K562 (cell line): ENCODE data around the gene WSCD2. TPM values are rescaled to one million over a fixed set of nuclear protein-coding genes. Genes with fewer than 3 reads are reported as not detected.

Experiments
- ATAC-seq: fragments of 200-7000 bp; cut with Tn5 transposase; 3 replicates; pipeline ENCODE4 v1.9.1; 2020; ENCODE audit warnings: moderate library complexity
- BruUV-seq: library from RNA; stranded (reverse); fragments of 400-500 nt; replicated peaks from 2 replicates; lab custom pipeline; 2021; lab: Mats Ljungman, UMichigan
- CTCF ChIA-PET: fragments of 300-600 bp; formaldehyde crosslinking; extraction: SDS; loops from one replicate; lab custom pipeline; 2021; ENCODE audit warnings: low intra/inter-chr PET ratio; lab: Yijun Ruan, JAX
- POLR2A ChIA-PET: fragments of 300-600, 350-650 bp; sonication (Branson Sonifier 250); formaldehyde crosslinking; extraction: SDS; loops from one replicate; lab custom pipeline; 2021; ENCODE audit warnings: antibody characterized with exemption, inconsistent platforms; lab: Yijun Ruan, JAX
- DNase-seq, 4 experiments: peaks; one replicate each; pipeline versions ENCODE4 v3.0.0 to v3.0.0-alpha.2; 2011 to 2018; ENCODE audit warnings: low spot score in 3 of 4, mixed read lengths in 3 of 4; ENCODE audit errors: extremely low read depth in 1 of 4
- FAIRE-seq: peaks from 2 replicates; lab custom pipeline; 2011; peaks lifted over from hg19 to GRCh38; lab: Jason Lieb, UNC
- H2AFZ ChIP-seq: 2 replicates; pipeline ENCODE4 v1.6.0; 2011; ENCODE audit warnings: low read depth, low read length, control low read depth, inconsistent platforms
- H3K27ac ChIP-seq: fragments of 200-600 bp; 3 replicates; pipeline ENCODE4 v1.8.0; 2011; ENCODE audit warnings: low read depth, mild to moderate bottlenecking, control low read depth, inconsistent platforms, low read length, moderate library complexity, mixed read lengths; ENCODE audit errors: extremely low read depth
- H3K27me3 ChIP-seq, 2 experiments: fragments of 300-600 bp in 1 of 2; 2 replicates in 1 of 2; 3 replicates in 1 of 2; pipeline versions ENCODE4 v1.6.0 to v1.8.0; 2011; ENCODE audit warnings: inconsistent platforms in 2 of 2, low read length in 2 of 2, mild to moderate bottlenecking in 1 of 2, mixed read lengths in 1 of 2, moderate library complexity in 1 of 2; ENCODE audit not compliant: control insufficient read depth in 2 of 2, insufficient read depth in 2 of 2
- H3K36me3 ChIP-seq: fragments of 300-600 bp; 3 replicates; pipeline ENCODE4 v1.8.0; 2011; ENCODE audit warnings: mild to moderate bottlenecking, low read length, inconsistent platforms; ENCODE audit not compliant: control insufficient read depth, insufficient read depth
- H3K4me1 ChIP-seq, 2 experiments: fragments of 200-600 bp in 1 of 2; replicated peaks in 1 of 2; 2 replicates in 1 of 2; 3 replicates in 1 of 2; pipeline versions ENCODE4 v1.5.1 to v1.8.0; 2011; ENCODE audit warnings: inconsistent platforms in 2 of 2, low read length in 2 of 2, mild to moderate bottlenecking in 1 of 2, mixed read lengths in 1 of 2, moderate library complexity in 1 of 2; ENCODE audit not compliant: control insufficient read depth in 2 of 2, insufficient read depth in 2 of 2
- H3K4me2 ChIP-seq: 2 replicates; pipeline ENCODE4 v1.6.1; 2011; ENCODE audit warnings: low read length, control low read depth, inconsistent platforms, mixed read lengths; ENCODE audit not compliant: insufficient read depth
- H3K4me3 ChIP-seq: fragments of 200-600 bp; sonication (generic), shearing (Covaris generic); 2 replicates; pipeline ENCODE4 v1.5.1; 2016; ENCODE audit warnings: control low read depth, inconsistent platforms
- H3K79me2 ChIP-seq: fragments of 200-600 bp; 3 replicates; pipeline ENCODE4 v1.8.0; 2011; ENCODE audit warnings: low read length, inconsistent platforms; ENCODE audit not compliant: control insufficient read depth, insufficient read depth
- H3K9ac ChIP-seq, 2 experiments: 2 replicates each; pipeline versions ENCODE4 v1.6.0 to v1.6.1; 2011; ENCODE audit warnings: low read depth in 2 of 2, low read length in 2 of 2, control low read depth in 1 of 2, inconsistent platforms in 1 of 2, mild to moderate bottlenecking in 1 of 2, mixed read lengths in 1 of 2; ENCODE audit not compliant: insufficient read depth in 1 of 2
- H3K9me1 ChIP-seq: one replicate; pipeline ENCODE4 v1.6.0; 2011; ENCODE audit warnings: inconsistent platforms, mild to moderate bottlenecking, low read length, moderate library complexity; ENCODE audit not compliant: control insufficient read depth, insufficient read depth
- H3K9me3 ChIP-seq: replicated peaks from 2 replicates; pipeline ENCODE4 v1.5.1; 2011; ENCODE audit warnings: low read depth, low read length, inconsistent platforms; ENCODE audit not compliant: control insufficient read depth, insufficient read depth
- H4K20me1 ChIP-seq: replicated peaks from 2 replicates; pipeline ENCODE4 v1.6.1; 2011; ENCODE audit warnings: low read length, inconsistent platforms, mixed read lengths; ENCODE audit not compliant: control insufficient read depth, insufficient read depth
- BHLHE40 ChIP-seq: IDR thresholded peaks from 2 replicates; pipeline ENCODE4 v1.6.1; 2011; ENCODE audit warnings: low read length, improper control_type of control experiment
- ERF ChIP-seq: fragments of 450-650 bp; formaldehyde crosslinking; IDR thresholded peaks from 2 replicates; pipeline ENCODE4 v1.4.0; 2020; ENCODE audit warnings: mild to moderate bottlenecking, mixed read lengths
- ESRRB ChIP-seq: fragments of 250-450 bp; sonication (Bioruptor Pico); IDR thresholded peaks from 2 replicates; pipeline ENCODE4 v1.5.0; 2020; ENCODE audit warnings: mild to moderate bottlenecking, moderate library complexity, borderline replicate concordance
- ETV5 ChIP-seq: sonication (generic); formaldehyde crosslinking; IDR thresholded peaks from 2 replicates; pipeline ENCODE4 v1.4.0; 2020; ENCODE audit warnings: low read depth, mild to moderate bottlenecking, missing genetic modification reagents
- GABPA ChIP-seq: fragments of 200-800 bp; sonication (Bioruptor generic); conservative IDR thresholded peaks from 2 replicates; pipeline ENCODE4 v1.6.1; 2016; ENCODE audit warnings: low read depth, missing genetic modification characterization, missing compliant biosample characterization
- HMG20B ChIP-seq: fragments of 250-450 bp; sonication (Bioruptor Pico); IDR thresholded peaks from 2 replicates; pipeline ENCODE4 v1.5.0; 2021; ENCODE audit warnings: mild to moderate bottlenecking
- HNRNPH1 ChIP-seq: fragments of 200-400 bp; formaldehyde crosslinking; optimal IDR thresholded peaks from 2 replicates; pipeline ENCODE3; 2017; ENCODE audit warnings: low read depth, mild to moderate bottlenecking, low read length, moderate library complexity
- KDM1A ChIP-seq, 2 experiments: fragments of 450-650 bp; IDR thresholded peaks; 2 replicates each; pipeline ENCODE4 v1.6.1; 2016; ENCODE audit warnings: mild to moderate bottlenecking in 2 of 2
- SMAD4 ChIP-seq: fragments of 250-450 bp; sonication (Bioruptor Pico); conservative IDR thresholded peaks from 2 replicates; pipeline ENCODE4 v1.8.0; 2021; ENCODE audit warnings: inconsistent platforms, mild to moderate bottlenecking, moderate library complexity
- SRSF1 ChIP-seq: fragments of 200-400 bp; formaldehyde crosslinking; IDR thresholded peaks from 2 replicates; pipeline ENCODE4 v1.6.1; 2017; ENCODE audit warnings: mild to moderate bottlenecking, low read depth, low read length, moderate library complexity
- ZNF140 ChIP-seq: fragments of 250-450 bp; sonication (Bioruptor Pico); IDR thresholded peaks from 2 replicates; pipeline ENCODE4 v1.8.0; 2021; ENCODE audit warnings: moderate library complexity, mild to moderate bottlenecking, inconsistent platforms
- ZNF584 ChIP-seq: fragments of 200-800 bp; sonication (Bioruptor generic); IDR thresholded peaks from 2 replicates; pipeline ENCODE4 v1.6.1; 2016; ENCODE audit warnings: low read depth, mild to moderate bottlenecking, missing genetic modification characterization, missing compliant biosample characterization
- ZNF830 ChIP-seq: fragments of 250-450 bp; sonication (Bioruptor Pico); IDR thresholded peaks from 2 replicates; pipeline ENCODE4 v1.5.0; 2021; ENCODE audit warnings: mild to moderate bottlenecking
- WGBS: fragments of 100-300 bp; shearing (Covaris generic); methylation state at CpG from one replicate; pipeline ENCODE4 v1.1.6; 2016; ENCODE audit warnings: low coverage, mixed read lengths; ENCODE audit not compliant: insufficient coverage; ENCODE audit errors: missing lambda C conversion rate; 5-methylcytosine and 5-hydroxymethylcytosine counted together
- in situ Hi-C: fragments of 300-500 bp; cut with MboI; formaldehyde crosslinking; loops from 4 replicates; pipeline ENCODE4 v1.15.0; 2018; ENCODE audit warnings: inconsistent platforms, mixed read lengths
- intact Hi-C: fragments of 100-400 bp; cut with micrococcal nuclease; formaldehyde crosslinking; loops from 2 replicates; pipeline ENCODE4 v1.14.2; 2022
- polyA plus RNA-seq, 8 experiments: library from polyadenylated mRNA; depleted of rRNA in 4 of 8; stranded (reverse) in 5 of 8; unstranded in 3 of 8; fragments of >200 nt; fragmentation: Nextera tagmentation in 2 of 8; fragmentation: Illumina TruSeq in 1 of 8; extraction: Ambion mirVana in 2 of 8; extraction: Trizol in 1 of 8; gene quantifications; 2 replicates each; pipeline versions ENCODE4 v1.2.1 to v1.2.3, GENCODE V29; 2011 to 2014; ENCODE audit warnings: inconsistent platforms in 1 of 8, missing spikeins in 1 of 8
- total RNA-seq, 7 experiments: library from RNA; depleted of rRNA in 6 of 7; stranded (reverse); fragments of >200 nt in 6 of 7; fragmentation: Illumina TruSeq in 2 of 7; extraction: Trizol in 2 of 7; gene quantifications; 2 replicates each; pipeline versions ENCODE4 v1.2.1 to v1.2.3, GENCODE V29; 2011 to 2021; ENCODE audit warnings: low replicate concordance in 1 of 7
- TF ChIP-seq, protein P1 (sequence below): fragments of 250-450 bp; sonication (Bioruptor Pico); IDR thresholded peaks from 2 replicates; pipeline ENCODE4 v1.4.0; 2020; ENCODE audit warnings: mild to moderate bottlenecking
- TF ChIP-seq, protein P2 (sequence below): sonication (generic); formaldehyde crosslinking; IDR thresholded peaks from 2 replicates; pipeline ENCODE4 v1.8.1; 2023; ENCODE audit warnings: mild to moderate bottlenecking, missing genetic modification reagents
- TF ChIP-seq, protein P3 (sequence below), 2 experiments: fragments of 200-800 bp in 1 of 2; sonication (Bioruptor generic) in 1 of 2; sonication (generic) in 1 of 2; formaldehyde crosslinking in 1 of 2; IDR thresholded peaks in 1 of 2; conservative IDR thresholded peaks in 1 of 2; 2 replicates each; pipeline versions ENCODE4 v1.5.0 to v1.6.1; 2016 to 2020; ENCODE audit warnings: missing compliant biosample characterization in 1 of 2, missing genetic modification characterization in 1 of 2, missing genetic modification reagents in 1 of 2

Gene WSCD2
- total and polyA plus RNA-seq, 9 of the 15 experiments (the other 6 are each of a cell fraction or from before 2014, with no cell fraction given) = 0.72 to 14.1 (median 4.0) TPM

DNA sequence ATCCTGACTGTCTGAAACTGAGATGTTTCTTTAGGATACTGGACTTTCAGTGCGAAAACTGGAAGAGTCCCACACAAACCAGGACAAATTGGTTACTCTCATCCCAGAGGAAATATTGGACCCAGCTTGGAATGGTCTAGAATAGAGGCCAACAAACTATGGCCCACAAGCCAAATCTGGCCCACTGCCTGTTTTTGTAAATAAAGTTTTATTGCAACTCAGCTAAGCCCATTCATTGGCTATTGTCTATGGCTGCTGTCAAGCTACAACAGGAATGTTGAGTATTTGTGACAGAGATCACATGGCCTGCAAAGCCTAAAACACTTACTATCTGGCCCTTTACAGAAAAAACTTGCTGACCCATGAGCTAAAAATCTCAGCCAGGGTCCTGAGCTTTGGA, 6.5 kb downstream of the WSCD2 start:
- CTCF ChIA-PET = no interaction called here
- no peak for TF ChIP-seq GABPA (tag)
- no peak for TF ChIP-seq HNRNPH1
- TF ChIP-seq HMG20B = 0 out of 2 replicates have a peak, but pooled peaks have one; percentile 36
- no peak for TF ChIP-seq ZNF830
- TF ChIP-seq ZNF584 (CRISPR knock-in tag) = no peak
- no peak for TF ChIP-seq ZNF140 (CRISPR knock-in tag)
- no peak for TF ChIP-seq ESRRB (CRISPR knock-in tag)
- TF ChIP-seq KDM1A (IDR thresholded peaks at IDR 0.05) = peak; percentile 18 to 37; a peak in 1 of 4 replicates
- TF ChIP-seq SMAD4 (CRISPR knock-in tag) = no peak
- TF ChIP-seq, protein P1, sequence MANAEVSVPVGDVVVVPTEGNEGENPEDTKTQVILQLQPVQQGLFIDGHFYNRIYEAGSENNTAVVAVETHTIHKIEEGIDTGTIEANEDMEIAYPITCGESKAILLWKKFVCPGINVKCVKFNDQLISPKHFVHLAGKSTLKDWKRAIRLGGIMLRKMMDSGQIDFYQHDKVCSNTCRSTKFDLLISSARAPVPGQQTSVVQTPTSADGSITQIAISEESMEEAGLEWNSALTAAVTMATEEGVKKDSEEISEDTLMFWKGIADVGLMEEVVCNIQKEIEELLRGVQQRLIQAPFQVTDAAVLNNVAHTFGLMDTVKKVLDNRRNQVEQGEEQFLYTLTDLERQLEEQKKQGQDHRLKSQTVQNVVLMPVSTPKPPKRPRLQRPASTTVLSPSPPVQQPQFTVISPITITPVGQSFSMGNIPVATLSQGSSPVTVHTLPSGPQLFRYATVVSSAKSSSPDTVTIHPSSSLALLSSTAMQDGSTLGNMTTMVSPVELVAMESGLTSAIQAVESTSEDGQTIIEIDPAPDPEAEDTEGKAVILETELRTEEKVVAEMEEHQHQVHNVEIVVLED (CRISPR knock-in tag) = 0 out of 2 replicates have a peak, but pooled peaks have one; percentile 4
- no peak for TF ChIP-seq ETV5 (CRISPR knock-in tag)
- TF ChIP-seq SRSF1 = no peak
- TF ChIP-seq BHLHE40 = no peak
- no peak for TF ChIP-seq ERF (CRISPR knock-in tag)
- TF ChIP-seq, protein P2, sequence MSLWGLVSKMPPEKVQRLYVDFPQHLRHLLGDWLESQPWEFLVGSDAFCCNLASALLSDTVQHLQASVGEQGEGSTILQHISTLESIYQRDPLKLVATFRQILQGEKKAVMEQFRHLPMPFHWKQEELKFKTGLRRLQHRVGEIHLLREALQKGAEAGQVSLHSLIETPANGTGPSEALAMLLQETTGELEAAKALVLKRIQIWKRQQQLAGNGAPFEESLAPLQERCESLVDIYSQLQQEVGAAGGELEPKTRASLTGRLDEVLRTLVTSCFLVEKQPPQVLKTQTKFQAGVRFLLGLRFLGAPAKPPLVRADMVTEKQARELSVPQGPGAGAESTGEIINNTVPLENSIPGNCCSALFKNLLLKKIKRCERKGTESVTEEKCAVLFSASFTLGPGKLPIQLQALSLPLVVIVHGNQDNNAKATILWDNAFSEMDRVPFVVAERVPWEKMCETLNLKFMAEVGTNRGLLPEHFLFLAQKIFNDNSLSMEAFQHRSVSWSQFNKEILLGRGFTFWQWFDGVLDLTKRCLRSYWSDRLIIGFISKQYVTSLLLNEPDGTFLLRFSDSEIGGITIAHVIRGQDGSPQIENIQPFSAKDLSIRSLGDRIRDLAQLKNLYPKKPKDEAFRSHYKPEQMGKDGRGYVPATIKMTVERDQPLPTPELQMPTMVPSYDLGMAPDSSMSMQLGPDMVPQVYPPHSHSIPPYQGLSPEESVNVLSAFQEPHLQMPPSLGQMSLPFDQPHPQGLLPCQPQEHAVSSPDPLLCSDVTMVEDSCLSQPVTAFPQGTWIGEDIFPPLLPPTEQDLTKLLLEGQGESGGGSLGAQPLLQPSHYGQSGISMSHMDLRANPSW (CRISPR knock-in tag) = no peak
- TF ChIP-seq, protein P3, sequence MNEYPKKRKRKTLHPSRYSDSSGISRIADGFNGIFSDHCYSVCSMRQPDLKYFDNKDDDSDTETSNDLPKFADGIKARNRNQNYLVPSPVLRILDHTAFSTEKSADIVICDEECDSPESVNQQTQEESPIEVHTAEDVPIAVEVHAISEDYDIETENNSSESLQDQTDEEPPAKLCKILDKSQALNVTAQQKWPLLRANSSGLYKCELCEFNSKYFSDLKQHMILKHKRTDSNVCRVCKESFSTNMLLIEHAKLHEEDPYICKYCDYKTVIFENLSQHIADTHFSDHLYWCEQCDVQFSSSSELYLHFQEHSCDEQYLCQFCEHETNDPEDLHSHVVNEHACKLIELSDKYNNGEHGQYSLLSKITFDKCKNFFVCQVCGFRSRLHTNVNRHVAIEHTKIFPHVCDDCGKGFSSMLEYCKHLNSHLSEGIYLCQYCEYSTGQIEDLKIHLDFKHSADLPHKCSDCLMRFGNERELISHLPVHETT (CRISPR knock-in tag; conservative IDR thresholded peaks at IDR 0.05 in 1 of 2, IDR thresholded peaks at IDR 0.05 in 1 of 2) = 0 out of 4 replicates have a peak, but pooled peaks of 1 of the 2 experiments have one; percentile 2

More for the DNA sequence above, 6.5 kb downstream of the WSCD2 start:
- in situ Hi-C loops (no loop called here), intact Hi-C loops (no loop called here)
- FAIRE-seq = no peak
- Histone ChIP-seq H3K9ac (no peak overlapping the region), H3K4me3 (no peak overlapping the region), H3K4me1 (peaks cover 11 to 13% of the 10 kb centered on the region in 2 experiments; a peak in 2 of 5 replicates), H3K9me3 (no peaks in the 10 kb centered on the region), H3K36me3 (no peaks in the 10 kb centered on the region), H3K4me2 (peak overlapping the region; percentile 21; the same call in 1 of the 2 replicates), H3K27me3 (no peaks in the 10 kb centered on the region; a peak in 1 of 5 replicates), H3K79me2 (peaks cover 4% of the 10 kb centered on the region; the same call in 1 of the 3 replicates), H4K20me1 (no peaks in the 10 kb centered on the region), H3K9me1 (no peaks in the 10 kb centered on the region), H3K27ac (no peak overlapping the region), H2AFZ (no peak overlapping the region; the same call in 1 of the 2 replicates)
- no TSS peak for BruUV-seq
- ATAC-seq = no peak
- POLR2A ChIA-PET = interaction anchor here (0.6 to 1.6 kb wide), 5 partner anchors 8 to 204 kb away, joined by 3 to 4 read pairs (median 3); no protein-coding TSS in a partner anchor
- DNase-seq = no peak
- WGBS = 0% methylated on average over 1 of the region's 1 CpG
